IMR-90 (cell line): Measurements from ENCODE around the gene NSD2. TPM values are rescaled to one million over a fixed set of nuclear protein-coding genes. Genes with fewer than 3 reads are reported as not detected.
"Not testable (repeated sequence)": the region's sequence is repeated elsewhere in the genome, so short reads cannot be mapped to it uniquely, and the experiment has no call there.

Source experiments
- ATAC-seq: fragments of 200-7000 bp; cut with Tn5 transposase; 2 replicates; pipeline ENCODE4 v1.9.1; 2020; ENCODE audit warnings: low read depth, mild to moderate bottlenecking, moderate library complexity
- BruUV-seq: library from RNA; stranded (reverse); fragments of 400-500 nt; replicated peaks from 2 replicates; lab custom pipeline; 2021; lab: Mats Ljungman, UMichigan
- CTCF ChIA-PET: fragments of 300-600 bp; formaldehyde crosslinking; extraction: SDS; loops from one replicate; lab custom pipeline; 2021; ENCODE audit warnings: antibody characterized with exemption; lab: Yijun Ruan, JAX
- POLR2A ChIA-PET: fragments of 300-600 bp; sonication (Branson Sonifier 250); formaldehyde crosslinking; loops from one replicate; lab custom pipeline; 2022; ENCODE audit warnings: antibody characterized with exemption; ENCODE audit not compliant: unreplicated experiment; lab: Charles Lee
- DNase-seq: peaks from one replicate; pipeline ENCODE4 v3.0.0; 2013
- H2AFZ ChIP-seq: replicated peaks from 2 replicates; pipeline ENCODE3; 2013; ENCODE audit warnings: low read length, mild to moderate bottlenecking; ENCODE audit not compliant: poor library complexity
- H2AK5ac ChIP-seq: 2 replicates; pipeline ENCODE4 v1.6.1; 2013; ENCODE audit warnings: low read depth, low read length, inconsistent platforms
- H2AK9ac ChIP-seq: replicated peaks from 2 replicates; pipeline ENCODE3; 2013; ENCODE audit warnings: mild to moderate bottlenecking, low read depth, low read length, moderate library complexity; ENCODE audit not compliant: poor library complexity
- H2BK120ac ChIP-seq: 2 replicates; pipeline ENCODE4 v1.6.1; 2013; ENCODE audit warnings: low read depth, low read length, inconsistent platforms
- H2BK15ac ChIP-seq: 3 replicates; pipeline ENCODE4 v1.6.1; 2013; ENCODE audit warnings: low read depth, low read length, inconsistent platforms
- H2BK20ac ChIP-seq: 2 replicates; pipeline ENCODE4 v1.6.1; 2013; ENCODE audit warnings: low read depth, mild to moderate bottlenecking, inconsistent platforms, low read length, moderate library complexity
- H2BK5ac ChIP-seq: 2 replicates; pipeline ENCODE4 v1.6.1; 2013; ENCODE audit warnings: mild to moderate bottlenecking, low read depth, low read length, inconsistent platforms; ENCODE audit not compliant: poor library complexity, severe bottlenecking
- H3K14ac ChIP-seq: replicated peaks from 2 replicates; pipeline ENCODE4 v1.6.1; 2013; ENCODE audit warnings: low read depth, low read length, inconsistent platforms
- H3K18ac ChIP-seq: 2 replicates; pipeline ENCODE4 v1.6.1; 2013; ENCODE audit warnings: low read depth, low read length, control low read depth
- H3K23ac ChIP-seq: 2 replicates; pipeline ENCODE4 v1.6.1; 2013; ENCODE audit warnings: low read depth, low read length, inconsistent platforms
- H3K27ac ChIP-seq: 2 replicates; pipeline ENCODE4 v1.5.1; 2013; ENCODE audit warnings: mild to moderate bottlenecking, control low read depth, low read length; ENCODE audit not compliant: insufficient read depth
- H3K27me3 ChIP-seq: 2 replicates; pipeline ENCODE4 v1.6.1; 2013; ENCODE audit warnings: low read length; ENCODE audit not compliant: control insufficient read depth, insufficient read depth
- H3K36me3 ChIP-seq: 2 replicates; pipeline ENCODE4 v1.6.1; 2013; ENCODE audit warnings: low read length, mixed read lengths; ENCODE audit not compliant: control insufficient read depth, insufficient read depth
- H3K4ac ChIP-seq: 2 replicates; pipeline ENCODE4 v1.6.1; 2013; ENCODE audit warnings: low read depth, low read length, inconsistent platforms
- H3K4me1 ChIP-seq: 2 replicates; pipeline ENCODE4 v1.6.1; 2013; ENCODE audit warnings: low read length, mixed read lengths; ENCODE audit not compliant: control insufficient read depth, insufficient read depth
- H3K4me2 ChIP-seq: 2 replicates; pipeline ENCODE4 v1.6.1; 2013; ENCODE audit warnings: low read depth, mild to moderate bottlenecking, control low read depth, low read length, moderate library complexity
- H3K4me3 ChIP-seq: 2 replicates; pipeline ENCODE4 v1.5.1; 2013; ENCODE audit warnings: low read depth, mild to moderate bottlenecking, control low read depth, low read length, moderate library complexity; ENCODE audit not compliant: insufficient read depth
- H3K56ac ChIP-seq: 2 replicates; pipeline ENCODE4 v1.6.1; 2013; ENCODE audit warnings: low read length, inconsistent platforms; ENCODE audit not compliant: insufficient read depth; ENCODE audit errors: extremely low read depth
- H3K79me1 ChIP-seq, 2 experiments: 2 replicates each; pipeline ENCODE4 v1.6.1; 2013; ENCODE audit warnings: low read length in 2 of 2, inconsistent platforms in 1 of 2, low read depth in 1 of 2
- H3K9ac ChIP-seq: 2 replicates; pipeline ENCODE4 v1.6.1; 2013; ENCODE audit warnings: low read depth, low read length, control low read depth
- H3K9me1 ChIP-seq: 2 replicates; pipeline ENCODE4 v1.6.1; 2013; ENCODE audit warnings: low read length, inconsistent platforms; ENCODE audit not compliant: insufficient read depth
- H3K9me3 ChIP-seq: 2 replicates; pipeline ENCODE4 v1.6.1; 2013; ENCODE audit warnings: low read length; ENCODE audit not compliant: control insufficient read depth, insufficient read depth
- H4K20me1 ChIP-seq: 2 replicates; pipeline ENCODE4 v1.6.1; 2013; ENCODE audit warnings: low read length, inconsistent platforms; ENCODE audit not compliant: insufficient read depth
- H4K5ac ChIP-seq: 2 replicates; pipeline ENCODE4 v1.6.1; 2013; ENCODE audit warnings: mild to moderate bottlenecking, low read depth, low read length, control low read depth
- H4K8ac ChIP-seq, 2 experiments: 2 replicates each; pipeline ENCODE4 v1.6.1; 2013; ENCODE audit warnings: low read depth in 2 of 2, low read length in 2 of 2, control low read depth in 1 of 2, inconsistent platforms in 1 of 2
- H4K91ac ChIP-seq: 2 replicates; pipeline ENCODE4 v1.6.1; 2013; ENCODE audit warnings: low read depth, low read length, inconsistent platforms; ENCODE audit not compliant: insufficient read depth
- WGBS, 2 experiments: methylation state at CpG; one replicate each; pipeline versions ENCODE4 v1.1.5 to v1.1.7; 2013; ENCODE audit warnings: missing lambda C conversion rate in 2 of 2; ENCODE audit not compliant: insufficient read length in 1 of 2; ENCODE audit errors: extremely low coverage in 2 of 2; 5-methylcytosine and 5-hydroxymethylcytosine counted together
- dilution Hi-C: fragments of 300-500 bp; cut with HindIII; formaldehyde crosslinking; loops from one replicate; pipeline ENCODE4 v1.14.3; 2018; ENCODE audit warnings: low sequenced_read_pairs; ENCODE audit not compliant: unreplicated experiment
- in situ Hi-C: fragments of 300-500 bp; cut with MboI; formaldehyde crosslinking; loops from 3 replicates; pipeline ENCODE4 v1.14.3; 2019; ENCODE audit warnings: low sequenced_read_pairs, inconsistent platforms, mixed read lengths
- intact Hi-C: fragments of 100-400 bp; cut with micrococcal nuclease; formaldehyde crosslinking; loops from 2 replicates; pipeline ENCODE4 v1.10.0; 2022
- polyA plus RNA-seq, 3 experiments: library from polyadenylated mRNA; depleted of rRNA; stranded (reverse); fragments of >200 nt; gene quantifications; 2 replicates each; pipeline ENCODE4 v1.2.3, GENCODE V29; 2012; ENCODE audit warnings: low replicate concordance in 1 of 3
- total RNA-seq: library from RNA; depleted of rRNA; stranded (reverse); fragments of >200 nt; gene quantifications from 2 replicates; pipeline ENCODE4 v1.2.3, GENCODE V29; 2012

NSD2 gene
- total and polyA plus RNA-seq, 2 of the 4 experiments (the other 2 are of a cell fraction), result 35.9 to 68.1 TPM

- H2BK20ac ChIP-seq, in situ Hi-C loops, H2AK5ac ChIP-seq, dilution Hi-C loops, H3K23ac ChIP-seq, H3K9me3 ChIP-seq, H3K9ac ChIP-seq, H3K4ac ChIP-seq, H4K91ac ChIP-seq, BruUV-seq, intact Hi-C loops, H3K14ac ChIP-seq, H4K5ac ChIP-seq, H2BK120ac ChIP-seq, H3K27ac ChIP-seq, H3K4me2 ChIP-seq, ATAC-seq, H3K9me1 ChIP-seq, DNase-seq, H2BK15ac ChIP-seq, H2AFZ ChIP-seq, H3K56ac ChIP-seq, H3K27me3 ChIP-seq, H3K4me1 ChIP-seq, H2AK9ac ChIP-seq, H3K18ac ChIP-seq, H3K4me3 ChIP-seq, H2BK5ac ChIP-seq, POLR2A ChIA-PET, H4K8ac ChIP-seq, H4K20me1 ChIP-seq, CTCF ChIA-PET: not testable (repeated sequence)
- WGBS, 2 experiments, result 94% methylated on average over 3 of the region's 8 CpGs; no CpG with 5 or more reads in 1 of the 2 experiments
- peaks cover 60% of the 10 kb centered on the region for H3K36me3 ChIP-seq
- peaks cover 16 to 34% of the 10 kb centered on the region in 2 experiments for H3K79me1 ChIP-seq
Observed at GRCh38 chr4:1835836-1836235, 35.4 kb upstream of the NSD2 start.
